ENCODE results near the gene CA11.

- TF ChIP-seq, protein P1, sequence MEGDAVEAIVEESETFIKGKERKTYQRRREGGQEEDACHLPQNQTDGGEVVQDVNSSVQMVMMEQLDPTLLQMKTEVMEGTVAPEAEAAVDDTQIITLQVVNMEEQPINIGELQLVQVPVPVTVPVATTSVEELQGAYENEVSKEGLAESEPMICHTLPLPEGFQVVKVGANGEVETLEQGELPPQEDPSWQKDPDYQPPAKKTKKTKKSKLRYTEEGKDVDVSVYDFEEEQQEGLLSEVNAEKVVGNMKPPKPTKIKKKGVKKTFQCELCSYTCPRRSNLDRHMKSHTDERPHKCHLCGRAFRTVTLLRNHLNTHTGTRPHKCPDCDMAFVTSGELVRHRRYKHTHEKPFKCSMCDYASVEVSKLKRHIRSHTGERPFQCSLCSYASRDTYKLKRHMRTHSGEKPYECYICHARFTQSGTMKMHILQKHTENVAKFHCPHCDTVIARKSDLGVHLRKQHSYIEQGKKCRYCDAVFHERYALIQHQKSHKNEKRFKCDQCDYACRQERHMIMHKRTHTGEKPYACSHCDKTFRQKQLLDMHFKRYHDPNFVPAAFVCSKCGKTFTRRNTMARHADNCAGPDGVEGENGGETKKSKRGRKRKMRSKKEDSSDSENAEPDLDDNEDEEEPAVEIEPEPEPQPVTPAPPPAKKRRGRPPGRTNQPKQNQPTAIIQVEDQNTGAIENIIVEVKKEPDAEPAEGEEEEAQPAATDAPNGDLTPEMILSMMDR (IDR thresholded peaks at IDR 0.05): no peak
- TF ChIP-seq POLR2A (IDR thresholded peaks at IDR 0.05): no peak
Measured at GRCh38 chr19:48595833-48596232, 50.2 kb downstream of the CA11 start.
